Measurements from ENCODE around the gene AIFM1.

AIFM1 gene

DNA sequence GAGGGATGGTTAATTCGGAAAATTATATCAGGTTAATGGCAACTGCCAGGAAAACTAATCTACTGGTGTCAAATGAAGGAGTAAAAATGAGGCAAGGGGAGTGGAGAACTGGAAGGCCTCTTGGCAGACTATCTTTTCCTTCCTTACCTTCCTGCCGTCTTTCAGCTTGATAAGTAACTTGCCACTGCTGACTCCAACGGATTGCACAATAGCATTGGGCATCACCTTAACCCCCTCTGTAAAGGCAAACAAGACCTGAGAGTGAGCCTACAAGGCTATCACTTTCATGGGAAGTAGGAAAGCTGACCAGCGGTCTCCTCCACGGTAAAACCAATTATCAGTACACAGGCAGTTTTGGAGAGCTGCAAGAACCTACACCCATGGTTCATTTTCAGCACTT is 29.1 kb downstream of the AIFM1 start:
- TF ChIP-seq, protein P1, sequence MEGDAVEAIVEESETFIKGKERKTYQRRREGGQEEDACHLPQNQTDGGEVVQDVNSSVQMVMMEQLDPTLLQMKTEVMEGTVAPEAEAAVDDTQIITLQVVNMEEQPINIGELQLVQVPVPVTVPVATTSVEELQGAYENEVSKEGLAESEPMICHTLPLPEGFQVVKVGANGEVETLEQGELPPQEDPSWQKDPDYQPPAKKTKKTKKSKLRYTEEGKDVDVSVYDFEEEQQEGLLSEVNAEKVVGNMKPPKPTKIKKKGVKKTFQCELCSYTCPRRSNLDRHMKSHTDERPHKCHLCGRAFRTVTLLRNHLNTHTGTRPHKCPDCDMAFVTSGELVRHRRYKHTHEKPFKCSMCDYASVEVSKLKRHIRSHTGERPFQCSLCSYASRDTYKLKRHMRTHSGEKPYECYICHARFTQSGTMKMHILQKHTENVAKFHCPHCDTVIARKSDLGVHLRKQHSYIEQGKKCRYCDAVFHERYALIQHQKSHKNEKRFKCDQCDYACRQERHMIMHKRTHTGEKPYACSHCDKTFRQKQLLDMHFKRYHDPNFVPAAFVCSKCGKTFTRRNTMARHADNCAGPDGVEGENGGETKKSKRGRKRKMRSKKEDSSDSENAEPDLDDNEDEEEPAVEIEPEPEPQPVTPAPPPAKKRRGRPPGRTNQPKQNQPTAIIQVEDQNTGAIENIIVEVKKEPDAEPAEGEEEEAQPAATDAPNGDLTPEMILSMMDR (IDR thresholded peaks at IDR 0.05; ENCODE audit: insufficient read depth, low read length, missing control alignments), result no peak
- POLR2A ChIA-PET, result no interaction called here
- H3K4me3 ChIP-seq (ENCODE audit: low read depth, low read length), result no peak overlapping the region
- no peak for DNase-seq (ENCODE audit: low read depth, low spot score)
- CTCF ChIA-PET, result interaction anchor here (1.1 kb wide), 1 partner anchor 57 kb away, joined by 3 read pairs; no protein-coding TSS in a partner anchor

DNA sequence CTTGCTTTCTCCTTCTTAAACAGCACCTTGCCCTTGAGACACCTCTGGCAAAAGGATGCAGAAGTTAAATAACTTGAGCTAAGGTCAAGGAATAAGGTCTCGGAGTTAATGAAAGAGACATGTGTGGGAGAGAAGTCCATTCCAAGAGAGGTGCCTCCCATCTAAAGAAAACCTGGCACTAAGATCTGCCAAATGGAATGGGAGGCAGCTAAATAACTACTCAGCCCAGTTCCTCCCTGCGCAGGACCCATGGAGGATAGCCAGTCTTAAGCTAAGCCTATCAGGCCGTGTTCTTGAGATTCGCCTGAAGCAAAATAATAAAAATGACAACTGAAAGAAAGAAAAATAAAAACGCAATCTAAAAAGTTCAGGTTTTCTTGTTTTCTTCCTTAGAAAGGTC is 34.7 kb downstream of the AIFM1 start:
- DNase-seq (ENCODE audit: low read depth, low spot score), result no peak
- ChIA-PET POLR2A (no interaction called here), CTCF (interaction anchor here (0.8 kb wide), 1 partner anchor 10 kb away, joined by 3 read pairs; no protein-coding TSS in a partner anchor)
- TF ChIP-seq, protein P1 (IDR thresholded peaks at IDR 0.05; ENCODE audit: insufficient read depth, low read length, missing control alignments), result no peak
- H3K4me3 ChIP-seq (ENCODE audit: low read depth, low read length), result no peak overlapping the region

DNA sequence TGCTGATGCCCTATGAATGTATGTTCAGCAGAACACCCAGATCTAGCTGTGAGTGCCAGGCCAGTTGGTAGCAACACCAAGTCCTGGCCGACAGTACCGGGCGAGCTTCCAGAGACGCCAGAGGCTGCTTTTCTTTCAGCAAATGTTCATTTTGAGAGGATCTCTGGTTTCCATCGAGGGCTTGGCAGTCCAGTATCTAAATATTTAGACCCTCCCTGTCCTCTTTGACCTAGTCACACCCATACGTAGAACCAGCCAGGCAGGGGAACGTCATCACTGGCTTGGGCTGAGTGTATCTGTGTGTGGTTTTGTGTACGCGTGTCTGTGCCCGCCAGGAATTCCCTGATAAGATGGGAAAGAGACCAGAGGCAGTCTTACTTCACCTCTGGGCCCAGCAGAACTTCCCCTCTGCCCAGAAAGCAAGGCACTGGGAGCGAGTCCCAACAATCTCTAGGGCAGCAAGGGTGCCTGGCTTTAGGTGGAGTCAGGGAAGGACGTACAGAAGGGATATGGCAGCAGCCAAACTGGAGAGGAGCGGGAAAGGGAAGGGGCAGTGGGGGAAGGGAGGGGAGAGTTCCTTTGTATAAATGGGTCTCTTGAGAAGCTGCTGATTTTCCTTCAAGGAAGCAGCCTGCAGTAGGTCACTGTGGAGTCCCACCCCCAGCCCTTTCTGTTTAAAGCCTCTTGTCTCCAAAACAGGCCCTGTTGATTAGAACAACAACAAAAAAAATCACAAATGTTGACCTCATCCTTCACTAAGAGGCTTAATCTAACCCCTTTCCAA is 40.4 kb downstream of the AIFM1 start:
- no peak overlapping the region for H3K4me3 ChIP-seq (ENCODE audit: low read depth, low read length)
- TF ChIP-seq, protein P1 (IDR thresholded peaks at IDR 0.05; ENCODE audit: insufficient read depth, low read length, missing control alignments), result no peak
- no peak for DNase-seq (ENCODE audit: low read depth, low spot score)
- POLR2A ChIA-PET, result no interaction called here
- CTCF ChIA-PET, result interaction anchor here (0.6 kb wide), 1 partner anchor 47 kb away, joined by 3 read pairs; no protein-coding TSS in a partner anchor

DNA sequence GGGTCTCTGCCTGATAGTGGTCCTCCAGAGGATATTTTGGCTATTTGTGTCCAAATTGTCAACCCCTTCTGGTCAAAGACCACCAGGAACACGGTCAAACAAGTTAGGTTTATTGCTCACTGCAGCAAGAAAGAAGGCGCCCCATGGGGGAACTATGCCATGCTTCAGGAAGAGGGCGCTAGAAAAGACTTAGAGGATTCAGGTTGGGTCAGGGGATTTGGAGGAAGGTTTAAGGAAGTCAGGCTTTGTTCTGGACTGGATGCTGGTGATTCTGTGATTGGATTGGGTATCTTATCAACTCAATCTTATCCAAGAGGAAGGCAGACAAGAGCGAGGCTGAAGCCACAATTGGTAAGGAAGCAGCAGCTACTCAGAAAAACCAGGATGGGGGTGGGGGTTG is 41.1 kb downstream of the AIFM1 start:
- no peak overlapping the region for H3K4me3 ChIP-seq (ENCODE audit: low read depth, low read length)
- CTCF ChIA-PET, result no interaction called here
- TF ChIP-seq, protein P1 (IDR thresholded peaks at IDR 0.05; ENCODE audit: insufficient read depth, low read length, missing control alignments), result no peak
- no peak for DNase-seq (ENCODE audit: low read depth, low spot score)
- POLR2A ChIA-PET, result no interaction called here

DNA sequence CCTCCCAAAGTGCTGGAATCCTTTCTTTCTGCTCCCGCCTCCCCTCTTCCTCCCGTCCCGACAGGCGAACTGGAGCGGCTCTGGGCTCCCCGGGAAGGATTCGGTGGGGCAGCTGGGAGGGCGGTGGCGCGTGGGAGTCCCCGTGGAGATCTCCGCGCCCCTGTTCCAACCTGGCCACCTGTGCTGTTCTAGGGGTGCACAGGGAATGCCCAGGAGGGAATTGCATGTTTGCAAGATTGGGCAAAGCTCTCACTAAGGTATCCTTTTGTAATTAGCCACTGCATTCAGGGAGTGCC is 44.2 kb downstream of the AIFM1 start:
- TF ChIP-seq, protein P1 (IDR thresholded peaks at IDR 0.05; ENCODE audit: insufficient read depth, low read length, missing control alignments), result no peak
- H3K4me3 ChIP-seq (ENCODE audit: low read depth, low read length), result no peak overlapping the region
- ChIA-PET CTCF (interaction anchor here (0.6 to 4.8 kb wide), 7 partner anchors 9 to 190 kb away, joined by 3 to 37 read pairs (median 4); no protein-coding TSS in a partner anchor), POLR2A (interaction anchor here (1.0 to 1.3 kb wide), 2 partner anchors 10 to 50 kb away, joined by 3 to 4 read pairs; no protein-coding TSS in a partner anchor)
- DNase-seq (ENCODE audit: low read depth, low spot score), result no peak

DNA sequence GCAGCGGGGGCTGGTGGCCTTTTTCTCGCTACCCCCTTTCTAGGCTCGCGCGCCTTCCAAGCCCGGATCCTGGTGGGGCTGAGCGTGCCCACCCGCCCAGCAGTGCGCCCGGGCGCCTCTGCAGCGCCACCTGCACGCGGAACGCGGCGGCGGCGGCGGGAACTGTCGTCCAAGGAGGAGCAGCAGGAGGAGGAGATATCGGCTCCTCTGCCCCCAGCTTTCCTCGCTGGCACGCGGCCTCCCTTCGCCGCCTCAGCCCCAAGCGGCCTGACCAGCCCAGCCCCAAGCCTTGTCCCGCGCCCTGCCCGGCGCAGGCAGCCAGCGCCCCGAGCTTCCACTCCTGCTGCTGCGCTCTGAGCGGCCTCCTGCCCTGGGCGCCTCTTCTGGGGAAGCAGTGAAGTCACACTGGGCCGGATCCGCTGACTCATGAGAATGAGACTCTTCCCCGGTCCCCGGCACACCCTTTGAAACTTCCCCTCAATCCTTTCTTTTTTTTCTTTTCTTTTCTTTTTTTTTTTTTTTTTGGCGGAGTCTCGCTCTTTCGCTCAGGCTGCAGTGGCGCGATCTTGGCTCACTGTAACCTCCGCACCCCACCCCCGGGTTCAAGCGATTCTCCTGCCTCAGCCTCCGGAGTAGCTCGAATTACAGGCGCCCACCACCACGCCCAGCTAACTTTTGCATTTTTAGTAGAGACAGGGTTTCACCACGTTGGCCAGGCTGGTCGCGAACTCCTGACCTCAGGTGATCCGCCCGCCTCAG is 44.7 kb downstream of the AIFM1 start:
- DNase-seq (ENCODE audit: low read depth, low spot score), result no peak

More for the DNA sequence above, 44.7 kb downstream of the AIFM1 start:
- CTCF ChIA-PET, result interaction anchor here (0.6 to 4.8 kb wide), 7 partner anchors 9 to 189 kb away, joined by 3 to 37 read pairs (median 4); no protein-coding TSS in a partner anchor
- TF ChIP-seq, protein P1 (IDR thresholded peaks at IDR 0.05; ENCODE audit: insufficient read depth, low read length, missing control alignments), result peak; percentile 68
- H3K4me3 ChIP-seq (ENCODE audit: low read depth, low read length), result peak overlapping the region; percentile 41
- POLR2A ChIA-PET, result interaction anchor here (0.7 to 1.3 kb wide), 3 partner anchors 10 to 59 kb away, joined by 3 to 4 read pairs (median 4); no protein-coding TSS in a partner anchor

All from AG04449 (cell line).